BLaER1 treated with 17β-estradiol and CSF1 and Interleukin-3, amounts not matched to agents 10 nM and 100 nM (cell line): ENCODE results near the gene FRAS1.

Experiments used
- H3K27ac ChIP-seq, 11 experiments: shearing (Covaris generic); formaldehyde crosslinking; 2 replicates each; pipeline ENCODE4 v1.8.1; 2022
- H3K27me3 ChIP-seq, 11 experiments: shearing (Covaris generic); formaldehyde crosslinking; 2 replicates each; pipeline ENCODE4 v1.8.1; 2022
- H3K36me3 ChIP-seq, 11 experiments: shearing (Covaris generic); formaldehyde crosslinking; 2 replicates each; pipeline ENCODE4 v1.8.1; 2022
- H3K4me1 ChIP-seq, 10 experiments: shearing (Covaris generic); formaldehyde crosslinking; 2 replicates each; pipeline ENCODE4 v1.8.1; 2022
- H3K4me2 ChIP-seq, 11 experiments: shearing (Covaris generic); formaldehyde crosslinking; 2 replicates each; pipeline ENCODE4 v1.8.1; 2022
- H3K4me3 ChIP-seq, 10 experiments: shearing (Covaris generic); formaldehyde crosslinking; 2 replicates each; pipeline ENCODE4 v1.8.1; 2022
- H3K9ac ChIP-seq, 11 experiments: shearing (Covaris generic); formaldehyde crosslinking; 2 replicates each; pipeline ENCODE4 v1.8.1; 2022
- H3K9me3 ChIP-seq, 11 experiments: shearing (Covaris generic); formaldehyde crosslinking; replicated peaks in 1 of 11; 2 replicates each; pipeline ENCODE4 v1.8.1; 2022
- H4K20me1 ChIP-seq, 11 experiments: shearing (Covaris generic); formaldehyde crosslinking; 2 replicates each; pipeline ENCODE4 v1.8.1; 2022
- Cebpa-rat ChIP-seq, 11 experiments: shearing (Covaris generic); IDR thresholded peaks; 2 replicates each; pipeline ENCODE4 v1.8.1; 2022

FRAS1 gene

GRCh38 chr4:78210694-78211410 is 153.7 kb downstream of the FRAS1 start:
- Histone ChIP-seq H3K27me3 (no peaks in the 10 kb centered on the region), H3K27ac (no peak overlapping the region), H4K20me1 (no peaks in the 10 kb centered on the region), H3K4me1 (peaks cover 0 to 12% (median 7%) of the 10 kb centered on the region in 10 experiments; a peak in 11 of 20 replicates), H3K4me3 (no peak overlapping the region), H3K4me2 (no peak overlapping the region), H3K36me3 (no peaks in the 10 kb centered on the region), H3K9ac (no peak overlapping the region), H3K9me3 (no peaks in the 10 kb centered on the region)
- TF ChIP-seq Cebpa-rat (IDR thresholded peaks at IDR 0.05), result no peak

GRCh38 chr4:78213218-78213617 is 156.1 kb downstream of the FRAS1 start:
- Histone ChIP-seq H3K27me3 (no peaks in the 10 kb centered on the region), H3K27ac (no peak overlapping the region)
- no peak for TF ChIP-seq Cebpa-rat (IDR thresholded peaks at IDR 0.05)

GRCh38 chr4:78214078-78214477 is 157.0 kb downstream of the FRAS1 start:
- Histone ChIP-seq H3K27me3 (no peaks in the 10 kb centered on the region), H3K4me3 (no peak overlapping the region), H3K4me2 (no peak overlapping the region), H3K9ac (no peak overlapping the region), H4K20me1 (no peaks in the 10 kb centered on the region), H3K9me3 (no peaks in the 10 kb centered on the region), H3K4me1 (peaks cover 0 to 8% (median 5%) of the 10 kb centered on the region in 10 experiments; a peak in 11 of 20 replicates), H3K27ac (no peak overlapping the region), H3K36me3 (no peaks in the 10 kb centered on the region)
- no peak for TF ChIP-seq Cebpa-rat (IDR thresholded peaks at IDR 0.05)

More at GRCh38 chr4:78213218-78213617, 156.1 kb downstream of the FRAS1 start:
- Histone ChIP-seq H3K4me2 (no peak overlapping the region), H3K4me3 (no peak overlapping the region), H3K4me1 (peaks cover 0 to 12% (median 7%) of the 10 kb centered on the region in 10 experiments; a peak in 11 of 20 replicates), H4K20me1 (no peaks in the 10 kb centered on the region), H3K9ac (no peak overlapping the region), H3K9me3 (no peaks in the 10 kb centered on the region), H3K36me3 (no peaks in the 10 kb centered on the region)

DNA sequence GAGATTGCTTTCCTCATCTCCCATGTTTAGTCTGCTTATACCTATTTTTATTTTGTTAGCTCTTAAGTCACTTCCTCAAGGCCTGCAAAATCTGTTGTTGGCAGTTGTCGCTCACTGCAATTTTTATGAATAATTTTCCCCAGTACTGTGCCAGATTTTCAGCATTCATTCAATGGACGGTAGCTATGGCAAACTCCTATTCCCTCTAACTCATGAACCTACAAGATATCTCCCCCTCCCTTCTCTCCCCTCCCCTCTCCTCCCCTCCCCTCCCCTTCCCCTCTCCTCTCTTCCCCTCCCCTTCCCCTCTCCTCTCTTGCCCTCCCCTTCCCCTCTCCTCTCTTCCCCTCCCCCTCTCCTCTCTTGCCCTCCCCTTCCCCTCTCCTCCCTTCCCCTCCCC is 160.4 kb downstream of the FRAS1 start:
- Histone ChIP-seq H3K4me3 (no peak overlapping the region), H3K9me3 (no peaks in the 10 kb centered on the region), H3K4me1 (no peaks in the 10 kb centered on the region), H3K36me3 (no peaks in the 10 kb centered on the region), H3K9ac (no peak overlapping the region), H3K27me3 (no peaks in the 10 kb centered on the region), H3K4me2 (no peak overlapping the region), H4K20me1 (no peaks in the 10 kb centered on the region), H3K27ac (no peak overlapping the region)
- TF ChIP-seq Cebpa-rat (IDR thresholded peaks at IDR 0.05), result no peak

DNA sequence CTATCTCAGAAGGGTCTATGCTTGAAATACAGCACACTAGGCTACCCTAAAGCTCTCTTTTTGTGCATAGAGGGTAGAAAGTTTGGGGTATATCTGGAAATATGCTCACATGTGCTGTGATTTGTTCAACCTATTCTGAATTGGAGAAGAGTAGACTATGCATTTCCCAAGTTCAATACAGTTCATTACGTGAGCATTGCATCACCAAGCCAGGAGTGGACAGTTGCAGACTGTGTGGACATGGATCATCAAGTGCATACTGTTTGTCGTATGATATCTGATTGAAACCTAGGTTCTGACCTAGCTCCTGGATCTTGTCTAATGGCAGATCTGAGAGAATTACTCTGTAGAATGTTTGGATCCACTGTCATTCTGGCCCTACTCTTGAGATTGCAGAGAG is 161.1 kb downstream of the FRAS1 start:
- Histone ChIP-seq H4K20me1 (no peaks in the 10 kb centered on the region), H3K9me3 (no peaks in the 10 kb centered on the region), H3K36me3 (no peaks in the 10 kb centered on the region), H3K4me1 (no peaks in the 10 kb centered on the region), H3K9ac (no peak overlapping the region), H3K4me2 (no peak overlapping the region), H3K27ac (no peak overlapping the region), H3K27me3 (no peaks in the 10 kb centered on the region), H3K4me3 (no peak overlapping the region)
- TF ChIP-seq Cebpa-rat (IDR thresholded peaks at IDR 0.05), result no peak

GRCh38 chr4:78219825-78220224 is 162.7 kb downstream of the FRAS1 start:
- TF ChIP-seq Cebpa-rat (IDR thresholded peaks at IDR 0.05), result no peak
- Histone ChIP-seq H3K4me3 (no peak overlapping the region), H3K4me1 (no peaks in the 10 kb centered on the region), H3K36me3 (no peaks in the 10 kb centered on the region), H3K4me2 (no peak overlapping the region), H3K27ac (no peak overlapping the region), H3K9me3 (0 out of 22 replicates have a peak, but pooled peaks cover 0 to 5% (median 0%) of the 10 kb centered on the region in 11 experiments), H3K9ac (no peak overlapping the region), H4K20me1 (no peaks in the 10 kb centered on the region), H3K27me3 (no peaks in the 10 kb centered on the region)

DNA sequence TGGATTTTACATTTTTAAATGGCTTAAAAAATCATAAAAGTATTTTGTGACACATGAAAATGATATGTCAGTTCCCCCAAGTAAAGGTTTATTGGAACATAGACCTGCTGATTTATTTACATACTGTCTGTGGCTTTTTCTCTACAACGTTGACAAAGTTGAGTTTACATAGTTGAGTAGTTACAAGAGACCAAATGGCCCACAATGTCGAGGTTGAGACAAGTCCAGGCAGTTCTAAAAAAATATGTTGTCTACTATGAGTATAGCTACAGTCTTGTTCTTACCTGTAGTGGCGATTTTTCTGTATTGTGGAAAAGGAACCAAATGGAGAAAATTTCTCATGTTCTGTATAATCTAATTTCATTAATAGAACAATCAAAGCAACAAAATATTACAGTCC is 163.2 kb downstream of the FRAS1 start:
- Histone ChIP-seq H3K27ac (no peak overlapping the region), H3K36me3 (no peaks in the 10 kb centered on the region), H3K27me3 (no peaks in the 10 kb centered on the region), H3K4me1 (no peaks in the 10 kb centered on the region), H3K4me2 (no peak overlapping the region), H4K20me1 (no peaks in the 10 kb centered on the region), H3K9me3 (peaks cover 0 to 10% (median 0%) of the 10 kb centered on the region in 11 experiments; a peak in 3 of 22 replicates), H3K4me3 (no peak overlapping the region), H3K9ac (no peak overlapping the region)
- no peak for TF ChIP-seq Cebpa-rat (IDR thresholded peaks at IDR 0.05)

GRCh38 chr4:78222575-78223186 is 165.6 kb downstream of the FRAS1 start:
- Histone ChIP-seq H3K9ac (no peak overlapping the region), H3K9me3 (peaks cover 7 to 34% (median 18%) of the 10 kb centered on the region in 11 experiments; a peak in 19 of 22 replicates), H4K20me1 (no peaks in the 10 kb centered on the region), H3K4me2 (no peak overlapping the region), H3K27me3 (no peaks in the 10 kb centered on the region), H3K4me3 (no peak overlapping the region), H3K36me3 (no peaks in the 10 kb centered on the region), H3K4me1 (no peaks in the 10 kb centered on the region), H3K27ac (no peak overlapping the region)
- no peak for TF ChIP-seq Cebpa-rat (IDR thresholded peaks at IDR 0.05)

- no peaks in the 10 kb centered on the region for H3K27me3 ChIP-seq
- no peak overlapping the region for H3K9ac ChIP-seq
- H3K4me3 ChIP-seq, result no peak overlapping the region
- H3K9me3 ChIP-seq, result peaks cover 7 to 35% (median 18%) of the 10 kb centered on the region in 11 experiments; a peak in 19 of 22 replicates
- no peaks in the 10 kb centered on the region for H3K36me3 ChIP-seq
- H3K4me2 ChIP-seq, result no peak overlapping the region
- no peaks in the 10 kb centered on the region for H4K20me1 ChIP-seq
- no peaks in the 10 kb centered on the region for H3K4me1 ChIP-seq
- no peak for TF ChIP-seq Cebpa-rat (IDR thresholded peaks at IDR 0.05)
- H3K27ac ChIP-seq, result no peak overlapping the region
These were observed 168.1 kb downstream of the FRAS1 start for GRCh38 chr4:78225236-78225635.

DNA sequence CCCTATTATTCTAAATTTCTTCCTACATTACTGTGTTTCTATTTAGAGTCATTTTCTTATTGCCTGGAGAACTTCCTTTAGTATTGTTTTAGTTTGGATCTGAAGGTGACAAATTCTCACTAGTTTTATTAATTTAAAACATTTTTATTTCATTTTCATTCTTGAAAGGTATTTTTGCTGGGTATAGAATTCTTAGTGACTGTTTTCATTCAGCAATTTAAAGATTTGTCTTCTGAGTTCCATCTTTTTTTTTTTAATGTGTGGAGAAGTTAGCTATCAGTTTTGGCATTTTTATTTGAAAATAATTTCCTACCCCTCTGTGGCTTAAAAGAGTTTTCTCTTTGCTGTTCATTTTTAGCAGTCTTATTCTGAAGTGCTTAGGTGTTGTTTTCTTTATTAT is 169.2 kb downstream of the FRAS1 start:
- H3K27me3 ChIP-seq, result no peaks in the 10 kb centered on the region
- TF ChIP-seq Cebpa-rat (IDR thresholded peaks at IDR 0.05), result no peak
- H3K36me3 ChIP-seq, result no peaks in the 10 kb centered on the region
- H3K4me3 ChIP-seq, result no peak overlapping the region
- H3K9me3 ChIP-seq, result peaks cover 7 to 35% (median 18%) of the 10 kb centered on the region in 11 experiments; a peak in 19 of 22 replicates
- H3K9ac ChIP-seq, result no peak overlapping the region
- no peaks in the 10 kb centered on the region for H4K20me1 ChIP-seq
- H3K4me2 ChIP-seq, result no peak overlapping the region
- H3K4me1 ChIP-seq, result no peaks in the 10 kb centered on the region
- no peak overlapping the region for H3K27ac ChIP-seq
